Measurements from ENCODE around the gene NEK6.

The NEK6 gene

DNA sequence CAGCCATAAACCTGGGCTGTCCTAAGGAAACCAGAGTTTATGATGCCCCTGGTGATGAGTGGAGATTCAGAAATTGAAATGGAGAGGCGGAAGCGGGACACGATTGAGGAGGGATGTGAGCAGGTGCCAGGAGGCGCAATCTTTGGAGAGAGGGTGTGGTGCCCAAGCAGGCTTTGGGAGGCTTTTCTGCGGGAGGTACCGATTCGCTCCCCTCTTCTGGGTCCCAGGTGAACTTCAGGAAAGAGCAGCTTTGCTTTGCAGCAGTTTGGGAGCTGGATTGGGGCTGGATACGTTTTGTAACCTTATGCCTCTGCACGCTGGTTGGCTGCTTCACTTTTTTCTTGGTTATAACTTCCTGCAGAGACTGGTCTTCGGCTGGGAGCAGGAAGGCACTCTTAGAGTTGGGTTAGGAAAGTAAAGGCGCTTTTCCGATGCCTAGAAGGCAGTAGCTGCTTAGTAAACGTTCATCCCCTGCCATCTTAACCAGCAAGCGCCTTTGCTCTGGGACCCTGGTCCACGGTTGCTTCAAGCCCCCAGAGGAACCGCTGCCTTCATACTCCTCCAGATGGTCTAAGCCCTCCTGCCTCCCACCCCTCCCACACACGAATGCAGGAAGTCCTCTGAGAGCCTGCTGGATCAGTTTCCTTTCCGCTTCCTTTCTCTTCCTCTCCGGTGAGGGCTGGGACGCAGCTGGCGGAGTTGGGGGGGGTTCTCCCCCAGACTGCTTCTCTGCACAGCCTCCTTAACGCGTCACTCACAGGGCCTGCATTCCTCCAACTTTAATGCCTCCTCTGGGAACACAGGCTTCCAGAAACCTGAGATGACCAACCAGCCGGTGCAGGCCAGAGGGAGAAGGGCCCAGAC, 15.2 kb upstream of the NEK6 start:
- TF ChIP-seq, protein P1, sequence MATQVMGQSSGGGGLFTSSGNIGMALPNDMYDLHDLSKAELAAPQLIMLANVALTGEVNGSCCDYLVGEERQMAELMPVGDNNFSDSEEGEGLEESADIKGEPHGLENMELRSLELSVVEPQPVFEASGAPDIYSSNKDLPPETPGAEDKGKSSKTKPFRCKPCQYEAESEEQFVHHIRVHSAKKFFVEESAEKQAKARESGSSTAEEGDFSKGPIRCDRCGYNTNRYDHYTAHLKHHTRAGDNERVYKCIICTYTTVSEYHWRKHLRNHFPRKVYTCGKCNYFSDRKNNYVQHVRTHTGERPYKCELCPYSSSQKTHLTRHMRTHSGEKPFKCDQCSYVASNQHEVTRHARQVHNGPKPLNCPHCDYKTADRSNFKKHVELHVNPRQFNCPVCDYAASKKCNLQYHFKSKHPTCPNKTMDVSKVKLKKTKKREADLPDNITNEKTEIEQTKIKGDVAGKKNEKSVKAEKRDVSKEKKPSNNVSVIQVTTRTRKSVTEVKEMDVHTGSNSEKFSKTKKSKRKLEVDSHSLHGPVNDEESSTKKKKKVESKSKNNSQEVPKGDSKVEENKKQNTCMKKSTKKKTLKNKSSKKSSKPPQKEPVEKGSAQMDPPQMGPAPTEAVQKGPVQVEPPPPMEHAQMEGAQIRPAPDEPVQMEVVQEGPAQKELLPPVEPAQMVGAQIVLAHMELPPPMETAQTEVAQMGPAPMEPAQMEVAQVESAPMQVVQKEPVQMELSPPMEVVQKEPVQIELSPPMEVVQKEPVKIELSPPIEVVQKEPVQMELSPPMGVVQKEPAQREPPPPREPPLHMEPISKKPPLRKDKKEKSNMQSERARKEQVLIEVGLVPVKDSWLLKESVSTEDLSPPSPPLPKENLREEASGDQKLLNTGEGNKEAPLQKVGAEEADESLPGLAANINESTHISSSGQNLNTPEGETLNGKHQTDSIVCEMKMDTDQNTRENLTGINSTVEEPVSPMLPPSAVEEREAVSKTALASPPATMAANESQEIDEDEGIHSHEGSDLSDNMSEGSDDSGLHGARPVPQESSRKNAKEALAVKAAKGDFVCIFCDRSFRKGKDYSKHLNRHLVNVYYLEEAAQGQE (IDR thresholded peaks at IDR 0.05; ENCODE audit: low read depth), result no peak
- no peak for TF ChIP-seq EP300 (IDR thresholded peaks at IDR 0.05; ENCODE audit: borderline replicate concordance)
- TF ChIP-seq TEAD4 (IDR thresholded peaks at IDR 0.05), result no peak
- TF ChIP-seq TAF1 (IDR thresholded peaks at IDR 0.05; ENCODE audit: low read depth), result no peak
- TF ChIP-seq, protein P2, sequence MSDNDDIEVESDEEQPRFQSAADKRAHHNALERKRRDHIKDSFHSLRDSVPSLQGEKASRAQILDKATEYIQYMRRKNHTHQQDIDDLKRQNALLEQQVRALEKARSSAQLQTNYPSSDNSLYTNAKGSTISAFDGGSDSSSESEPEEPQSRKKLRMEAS (IDR thresholded peaks at IDR 0.05), result no peak
- TF ChIP-seq TCF12 (IDR thresholded peaks at IDR 0.05; ENCODE audit: low read depth), result no peak
- TF ChIP-seq, protein P3, sequence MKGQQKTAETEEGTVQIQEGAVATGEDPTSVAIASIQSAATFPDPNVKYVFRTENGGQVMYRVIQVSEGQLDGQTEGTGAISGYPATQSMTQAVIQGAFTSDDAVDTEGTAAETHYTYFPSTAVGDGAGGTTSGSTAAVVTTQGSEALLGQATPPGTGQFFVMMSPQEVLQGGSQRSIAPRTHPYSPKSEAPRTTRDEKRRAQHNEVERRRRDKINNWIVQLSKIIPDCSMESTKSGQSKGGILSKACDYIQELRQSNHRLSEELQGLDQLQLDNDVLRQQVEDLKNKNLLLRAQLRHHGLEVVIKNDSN (IDR thresholded peaks at IDR 0.05), result no peak
- no peak for TF ChIP-seq EGR1 (IDR thresholded peaks at IDR 0.05)
- no peak for TF ChIP-seq ZBTB7A (IDR thresholded peaks at IDR 0.05; ENCODE audit: low read depth)
- TF ChIP-seq YY1 (IDR thresholded peaks at IDR 0.05; ENCODE audit: low read depth), result no peak; the same call in 1 of the 2 replicates
- TF ChIP-seq RAD21 (IDR thresholded peaks at IDR 0.05; ENCODE audit: low read depth), result no peak
- TF ChIP-seq NFIC (IDR thresholded peaks at IDR 0.05), result no peak
- no peak for TF ChIP-seq FOXM1 (IDR thresholded peaks at IDR 0.05; ENCODE audit: borderline replicate concordance, low read depth)
- no peak for TF ChIP-seq CREB1 (IDR thresholded peaks at IDR 0.05; ENCODE audit: low read depth)
- no peak for TF ChIP-seq CEBPB (IDR thresholded peaks at IDR 0.05)

DNA sequence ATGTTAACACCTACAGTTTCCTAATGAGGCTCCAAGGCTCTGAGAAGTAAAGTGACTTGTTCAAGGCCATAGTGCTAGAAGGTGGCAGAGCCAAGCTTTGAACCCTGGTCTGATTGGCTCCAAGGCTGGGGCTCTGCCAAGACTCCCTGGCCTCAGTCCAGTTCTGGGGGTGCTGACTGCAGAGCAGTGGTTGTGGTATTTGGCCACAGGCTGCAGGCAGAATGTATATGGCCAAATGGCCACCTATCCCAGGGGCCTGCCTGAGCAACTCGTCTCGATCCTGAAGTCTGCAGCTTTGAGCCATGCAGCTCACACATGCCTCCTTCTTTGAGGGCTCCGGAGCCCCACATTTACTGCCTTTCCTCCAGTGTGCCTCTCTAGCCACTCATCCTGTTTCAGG, 9.7 kb upstream of the NEK6 start:
- TF ChIP-seq EGR1 (IDR thresholded peaks at IDR 0.05) (no peak), NFIC (IDR thresholded peaks at IDR 0.05) (peak; percentile 86)

DNA sequence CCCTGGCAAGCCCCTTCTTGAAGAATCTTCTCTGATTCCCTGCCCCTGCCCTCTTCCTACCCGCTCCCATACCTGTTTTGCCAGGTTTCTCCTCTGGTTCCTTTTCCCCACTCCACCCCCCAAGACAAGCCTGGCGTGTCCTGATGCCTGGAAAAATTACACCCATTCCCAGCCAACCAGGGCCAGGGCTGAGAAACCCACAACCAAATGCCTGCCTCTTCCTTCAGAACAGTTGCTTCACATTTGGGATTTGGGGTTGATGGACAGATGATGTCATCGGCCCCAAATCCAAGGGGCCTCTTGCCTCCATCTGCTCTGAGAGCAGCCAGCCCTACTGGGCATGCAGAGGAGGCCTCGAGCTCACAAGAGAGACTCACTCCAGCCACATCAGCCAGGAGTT, 8.8 kb upstream of the NEK6 start:
- TF ChIP-seq ZBTB7A (IDR thresholded peaks at IDR 0.05; ENCODE audit: low read depth), result 0 out of 2 replicates have a peak, but pooled peaks have one; percentile 5
- TF ChIP-seq, protein P2 (IDR thresholded peaks at IDR 0.05), result no peak

DNA sequence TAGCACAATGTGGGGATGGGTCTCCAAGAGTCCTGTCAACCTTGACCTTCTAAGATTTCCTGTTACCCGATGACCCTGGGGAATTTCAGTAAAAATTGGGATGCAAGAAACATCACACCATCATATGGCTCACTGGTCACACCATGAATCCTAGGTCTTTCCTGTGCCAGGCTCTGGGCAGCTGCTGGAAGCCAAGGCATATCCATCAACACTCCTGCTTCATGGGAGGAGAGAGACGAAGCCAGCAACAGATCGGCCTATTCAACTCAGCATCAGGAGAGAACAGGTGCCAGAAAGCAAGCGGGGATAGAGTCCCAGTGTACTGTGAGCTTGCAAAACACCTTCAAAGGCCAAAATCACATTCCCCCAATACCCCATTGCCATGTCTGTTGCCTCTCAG, 6.5 kb upstream of the NEK6 start:
- no peak for TF ChIP-seq YY1 (IDR thresholded peaks at IDR 0.05; ENCODE audit: low read depth)
- TF ChIP-seq EGR1 (IDR thresholded peaks at IDR 0.05), result no peak
- peak; percentile 78 for TF ChIP-seq NFIC (IDR thresholded peaks at IDR 0.05)
- TF ChIP-seq CREB1 (IDR thresholded peaks at IDR 0.05; ENCODE audit: low read depth), result no peak
- peak; percentile 84 for TF ChIP-seq EP300 (IDR thresholded peaks at IDR 0.05; ENCODE audit: borderline replicate concordance)
- TF ChIP-seq ZBTB7A (IDR thresholded peaks at IDR 0.05; ENCODE audit: low read depth), result no peak
- TF ChIP-seq TEAD4 (IDR thresholded peaks at IDR 0.05), result peak; percentile 28; the same call in 1 of the 2 replicates
- TF ChIP-seq, protein P1 (IDR thresholded peaks at IDR 0.05; ENCODE audit: low read depth), result no peak
- TF ChIP-seq RAD21 (IDR thresholded peaks at IDR 0.05; ENCODE audit: low read depth), result no peak
- peak; percentile 56; the same call in 1 of the 2 replicates for TF ChIP-seq FOXM1 (IDR thresholded peaks at IDR 0.05; ENCODE audit: borderline replicate concordance, low read depth)
- TF ChIP-seq CEBPB (IDR thresholded peaks at IDR 0.05), result peak; percentile 25; the same call in 1 of the 2 replicates
- TF ChIP-seq, protein P2 (IDR thresholded peaks at IDR 0.05), result peak; percentile 65
- peak; percentile 82 for TF ChIP-seq TCF12 (IDR thresholded peaks at IDR 0.05; ENCODE audit: low read depth)
- no peak for TF ChIP-seq TAF1 (IDR thresholded peaks at IDR 0.05; ENCODE audit: low read depth)
- TF ChIP-seq, protein P3 (IDR thresholded peaks at IDR 0.05), result no peak

DNA sequence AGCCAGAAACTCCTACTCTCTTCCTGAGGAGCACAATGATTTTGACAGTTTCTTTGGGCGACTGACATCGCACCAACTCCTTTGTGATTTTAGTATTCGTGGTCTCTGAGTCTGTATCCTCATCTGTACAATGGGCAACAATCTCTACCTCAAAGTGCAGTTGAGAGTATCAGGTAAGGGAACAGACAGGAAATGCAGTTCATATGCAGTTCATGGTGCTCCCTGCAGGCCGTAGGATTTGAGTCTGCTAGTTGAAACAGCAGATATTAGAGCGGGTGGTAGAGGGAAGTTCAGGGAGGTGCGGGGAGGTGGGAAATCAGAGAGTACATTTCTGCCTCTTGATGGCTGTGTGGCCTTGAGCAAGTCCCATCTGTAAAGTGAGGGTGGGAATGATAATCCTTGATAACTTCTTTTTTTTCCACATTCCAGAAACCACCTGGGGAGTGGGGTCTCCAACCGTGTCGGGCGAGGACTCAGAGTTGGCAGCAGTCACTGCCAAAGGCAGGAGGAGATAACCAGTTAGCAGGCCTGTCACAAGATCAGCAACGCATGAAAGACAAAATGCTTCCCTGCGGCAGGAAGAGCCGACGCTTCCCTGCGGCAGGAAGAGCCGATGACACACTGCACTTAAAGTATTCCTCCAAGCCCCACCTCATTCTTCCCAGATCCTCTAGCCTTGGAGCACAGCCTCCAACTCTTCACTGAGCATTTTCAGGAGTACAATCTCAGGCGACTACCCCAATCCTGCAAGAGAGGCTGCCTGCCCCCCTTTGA, 6.0 kb upstream of the NEK6 start:
- TF ChIP-seq EGR1 (IDR thresholded peaks at IDR 0.05), result no peak
- TF ChIP-seq TEAD4 (IDR thresholded peaks at IDR 0.05), result peak; percentile 72
- no peak for TF ChIP-seq CREB1 (IDR thresholded peaks at IDR 0.05; ENCODE audit: low read depth)
- TF ChIP-seq RAD21 (IDR thresholded peaks at IDR 0.05; ENCODE audit: low read depth), result no peak
- TF ChIP-seq FOXM1 (IDR thresholded peaks at IDR 0.05; ENCODE audit: borderline replicate concordance, low read depth), result peak; percentile 76; the same call in 1 of the 2 replicates
- peak; percentile 85 for TF ChIP-seq NFIC (IDR thresholded peaks at IDR 0.05)
- no peak for TF ChIP-seq CEBPB (IDR thresholded peaks at IDR 0.05)
- TF ChIP-seq, protein P2 (IDR thresholded peaks at IDR 0.05), result peak; percentile 55; the same call in 1 of the 2 replicates
- TF ChIP-seq TCF12 (IDR thresholded peaks at IDR 0.05; ENCODE audit: low read depth), result peak; percentile 92
- peak; percentile 86 for TF ChIP-seq EP300 (IDR thresholded peaks at IDR 0.05; ENCODE audit: borderline replicate concordance)
- peak; percentile 44; the same call in 1 of the 2 replicates for TF ChIP-seq ZBTB7A (IDR thresholded peaks at IDR 0.05; ENCODE audit: low read depth)
- TF ChIP-seq, protein P1 (IDR thresholded peaks at IDR 0.05; ENCODE audit: low read depth), result no peak
- TF ChIP-seq, protein P3 (IDR thresholded peaks at IDR 0.05), result 0 out of 2 replicates have a peak, but pooled peaks have one; percentile 5
- peak; percentile 70; the same call in 1 of the 2 replicates for TF ChIP-seq YY1 (IDR thresholded peaks at IDR 0.05; ENCODE audit: low read depth)
- no peak for TF ChIP-seq TAF1 (IDR thresholded peaks at IDR 0.05; ENCODE audit: low read depth)

Data from Ishikawa (cell line).